DOHH2 (cell line): Measurements from ENCODE around the gene SMOC1.

ENCODE experiments used
- H3F3A ChIP-seq: fragments of 200-600 bp; sonication (generic), shearing (Covaris generic); 2 replicates; pipeline ENCODE4 v1.6.0; 2016; ENCODE audit warnings: antibody characterized with exemption, mild to moderate bottlenecking; ENCODE audit not compliant: control insufficient read depth, insufficient read depth
- H3K27ac ChIP-seq: fragments of 200-600 bp; sonication (generic); 2 replicates; pipeline ENCODE4 v1.5.1; 2014; ENCODE audit warnings: low read depth, mild to moderate bottlenecking, low read length, moderate library complexity
- H3K27me3 ChIP-seq: fragments of 200-600 bp; sonication (generic); 2 replicates; pipeline ENCODE4 v1.6.1; 2014; ENCODE audit warnings: mild to moderate bottlenecking, low read length, mixed read lengths; ENCODE audit not compliant: control insufficient read depth
- H3K36me3 ChIP-seq: fragments of 200-600 bp; sonication (generic); 2 replicates; pipeline ENCODE4 v1.6.1; 2014; ENCODE audit warnings: mild to moderate bottlenecking, low read length, moderate library complexity, mixed read lengths; ENCODE audit not compliant: control insufficient read depth
- H3K4me1 ChIP-seq: fragments of 200-600 bp; sonication (generic); 2 replicates; pipeline ENCODE4 v1.6.1; 2014; ENCODE audit warnings: mild to moderate bottlenecking, low read length, mixed read lengths; ENCODE audit not compliant: control insufficient read depth
- H3K4me2 ChIP-seq: fragments of 200-600 bp; sonication (generic); 2 replicates; pipeline ENCODE4 v1.6.0; 2014; ENCODE audit warnings: mild to moderate bottlenecking, low read length, moderate library complexity
- H3K4me3 ChIP-seq: fragments of 200-600 bp; sonication (generic); 2 replicates; pipeline ENCODE4 v1.5.1; 2014; ENCODE audit warnings: mild to moderate bottlenecking, low read length, mixed read lengths
- H3K79me2 ChIP-seq: fragments of 200-600 bp; sonication (generic); 2 replicates; pipeline ENCODE4 v1.6.1; 2014; ENCODE audit warnings: mild to moderate bottlenecking, low read length, mixed read lengths; ENCODE audit not compliant: control insufficient read depth
- H3K9me2 ChIP-seq: fragments of 200-600 bp; sonication (generic); replicated peaks from 2 replicates; pipeline ENCODE4 v1.6.1; 2014; ENCODE audit warnings: mild to moderate bottlenecking, low read length, mixed read lengths; ENCODE audit not compliant: control insufficient read depth
- H3K9me3 ChIP-seq: fragments of 200-600 bp; sonication (generic); 2 replicates; pipeline ENCODE4 v1.6.1; 2014; ENCODE audit warnings: antibody characterized with exemption, low read length, mixed read lengths; ENCODE audit not compliant: control insufficient read depth, insufficient read depth
- H4K20me1 ChIP-seq: fragments of 200-600 bp; sonication (generic); 2 replicates; pipeline ENCODE4 v1.6.0; 2014; ENCODE audit warnings: low read depth, mild to moderate bottlenecking, antibody characterized with exemption, low read length, moderate library complexity; ENCODE audit not compliant: control insufficient read depth, insufficient read depth
- CTCF ChIP-seq: fragments of 200-600 bp; sonication (generic); IDR thresholded peaks from one replicate; pipeline ENCODE4 v1.5.1; 2014; ENCODE audit warnings: antibody characterized with exemption, mild to moderate bottlenecking, low read depth, low read length; ENCODE audit not compliant: poor library complexity, severe bottlenecking
- EZH2phosphoT487 ChIP-seq: fragments of 200-600 bp; sonication (generic); IDR thresholded peaks from 2 replicates; pipeline ENCODE4 v1.6.1; 2017; ENCODE audit warnings: borderline replicate concordance, mild to moderate bottlenecking, antibody characterized with exemption, low read length, moderate library complexity, mixed read lengths

SMOC1 gene

GRCh38 chr14:69855180-69855832 lies 23.9 kb upstream of the SMOC1 start:
- no peak for TF ChIP-seq EZH2phosphoT487
- no peak for TF ChIP-seq CTCF
- peaks cover 15% of the 10 kb centered on the region for H3K27me3 ChIP-seq
- no peaks in the 10 kb centered on the region for H3K9me3 ChIP-seq
- H3K9me2 ChIP-seq: no peaks in the 10 kb centered on the region
- no peaks in the 10 kb centered on the region for H4K20me1 ChIP-seq
- H3K4me1 ChIP-seq: no peaks in the 10 kb centered on the region
- no peaks in the 10 kb centered on the region for H3K36me3 ChIP-seq
- H3K79me2 ChIP-seq: no peaks in the 10 kb centered on the region
- no peak overlapping the region for H3K4me2 ChIP-seq
- no peak overlapping the region for H3K27ac ChIP-seq
- no peaks in the 10 kb centered on the region for H3F3A ChIP-seq
- H3K4me3 ChIP-seq: no peak overlapping the region

DNA sequence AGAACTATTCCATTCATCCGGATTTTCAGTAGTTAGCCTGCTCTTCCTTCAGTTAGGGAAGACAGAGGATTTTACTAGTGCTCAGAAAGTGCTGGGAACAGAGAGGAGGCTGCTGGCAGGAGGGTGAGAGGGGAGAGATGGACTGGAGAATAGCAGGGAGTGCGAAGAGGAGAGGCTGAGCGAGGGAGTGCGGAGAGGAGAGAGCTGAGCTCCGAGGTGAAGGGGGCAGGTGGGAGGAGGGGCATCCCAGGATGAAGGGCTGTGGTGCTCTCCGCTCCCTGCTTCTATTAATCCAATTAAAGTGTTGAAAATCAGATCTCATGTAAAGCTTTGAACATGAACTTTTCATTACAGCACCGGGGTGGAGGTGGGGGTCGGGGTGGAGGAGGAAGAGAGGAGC lies 20.4 kb upstream of the SMOC1 start:
- Histone ChIP-seq H3K4me1 (no peaks in the 10 kb centered on the region), H3K27ac (no peak overlapping the region), H3K27me3 (peaks cover 15% of the 10 kb centered on the region), H3K9me2 (no peaks in the 10 kb centered on the region), H3K4me3 (no peak overlapping the region), H3F3A (no peaks in the 10 kb centered on the region), H4K20me1 (no peaks in the 10 kb centered on the region), H3K9me3 (no peaks in the 10 kb centered on the region), H3K79me2 (no peaks in the 10 kb centered on the region), H3K4me2 (no peak overlapping the region), H3K36me3 (no peaks in the 10 kb centered on the region)
- no peak for TF ChIP-seq CTCF
- no peak for TF ChIP-seq EZH2phosphoT487

- no peaks in the 10 kb centered on the region for H4K20me1 ChIP-seq
- no peak overlapping the region for H3K4me3 ChIP-seq
- no peaks in the 10 kb centered on the region for H3K79me2 ChIP-seq
- no peaks in the 10 kb centered on the region for H3F3A ChIP-seq
- H3K4me1 ChIP-seq: no peaks in the 10 kb centered on the region
- H3K4me2 ChIP-seq: no peak overlapping the region
- no peak overlapping the region for H3K27ac ChIP-seq
- H3K27me3 ChIP-seq: peaks cover 9% of the 10 kb centered on the region
- H3K9me2 ChIP-seq: no peaks in the 10 kb centered on the region
- no peaks in the 10 kb centered on the region for H3K9me3 ChIP-seq
- TF ChIP-seq EZH2phosphoT487: no peak
- TF ChIP-seq CTCF: no peak
- no peaks in the 10 kb centered on the region for H3K36me3 ChIP-seq
Measured at GRCh38 chr14:69859591-69859990, 19.6 kb upstream of the SMOC1 start.
